HepG2 (cell line): ENCODE data around the gene FKBP8. TPM values are rescaled to one million over a fixed set of nuclear protein-coding genes. Genes with fewer than 3 reads are reported as not detected.

Experiments
- CCDC6 ChIP-seq: sonication (generic); formaldehyde crosslinking; IDR thresholded peaks from 2 replicates; pipeline ENCODE4 v1.8.1; 2022; ENCODE audit warnings: mild to moderate bottlenecking, missing genetic modification reagents, moderate library complexity
- EED ChIP-seq: sonication (generic); formaldehyde crosslinking; IDR thresholded peaks from 2 replicates; pipeline ENCODE4 v1.5.0; 2020; ENCODE audit warnings: mild to moderate bottlenecking, missing genetic modification reagents
- HMG20B ChIP-seq: conservative IDR thresholded peaks from 2 replicates; pipeline ENCODE4 v1.6.1; 2016; ENCODE audit warnings: missing genetic modification reagents, missing compliant biosample characterization
- KAT2B ChIP-seq: fragments of 150-350 bp; IDR thresholded peaks from 2 replicates; pipeline ENCODE4 v1.6.1; 2014; ENCODE audit warnings: low read depth, low read length, borderline replicate concordance
- MBD4 ChIP-seq: IDR thresholded peaks from 2 replicates; pipeline ENCODE4 v1.6.1; 2012; ENCODE audit warnings: low read length, inconsistent platforms, borderline replicate concordance
- SIN3A ChIP-seq: IDR thresholded peaks from 2 replicates; pipeline ENCODE4 v1.6.1; 2011; ENCODE audit warnings: low read depth, mild to moderate bottlenecking, control low read depth, low read length, borderline replicate concordance
- SIX1 ChIP-seq: sonication (generic); formaldehyde crosslinking; IDR thresholded peaks from 2 replicates; pipeline ENCODE4 v1.4.0; 2020; ENCODE audit warnings: missing genetic modification reagents, borderline replicate concordance
- ZBTB34 ChIP-seq: sonication (generic); formaldehyde crosslinking; IDR thresholded peaks from 2 replicates; pipeline ENCODE4 v1.8.0; 2022; ENCODE audit warnings: mild to moderate bottlenecking, missing genetic modification reagents
- ZBTB39 ChIP-seq: sonication (generic); formaldehyde crosslinking; IDR thresholded peaks from 2 replicates; pipeline ENCODE4 v1.5.0; 2020; ENCODE audit warnings: missing genetic modification reagents
- ZNF451 ChIP-seq: sonication (generic); formaldehyde crosslinking; IDR thresholded peaks from 2 replicates; pipeline ENCODE4 v1.5.0; 2020; ENCODE audit warnings: mild to moderate bottlenecking, missing genetic modification reagents
- ZNF710 ChIP-seq: sonication (generic); formaldehyde crosslinking; IDR thresholded peaks from 2 replicates; pipeline ENCODE4 v1.5.0; 2020; ENCODE audit warnings: mild to moderate bottlenecking, missing genetic modification reagents, borderline replicate concordance
- ZNF768 ChIP-seq: sonication (generic); formaldehyde crosslinking; IDR thresholded peaks from 2 replicates; pipeline ENCODE4 v1.4.0; 2020; ENCODE audit warnings: missing genetic modification reagents
- ZNF816 ChIP-seq: sonication (generic); formaldehyde crosslinking; IDR thresholded peaks from 2 replicates; pipeline ENCODE4 v1.8.0; 2022; ENCODE audit warnings: missing genetic modification reagents, mild to moderate bottlenecking, borderline replicate concordance
- polyA plus RNA-seq, 8 experiments: library from polyadenylated mRNA; depleted of rRNA in 3 of 8; stranded (reverse) in 7 of 8; unstranded in 1 of 8; fragments of >200 nt; fragmentation: Illumina TruSeq in 4 of 8; extraction: Trizol in 4 of 8; gene quantifications; 2 replicates each; pipeline versions ENCODE4 v1.2.1 to v1.2.3, GENCODE V29; 2011 to 2016; ENCODE audit warnings: low read depth in 4 of 8, missing spikeins in 1 of 8, mixed read lengths in 1 of 8; ENCODE audit not compliant: insufficient read depth in 1 of 8
- total RNA-seq, 5 experiments: library from RNA; depleted of rRNA; stranded (reverse); fragments of >200 nt; fragmentation: Illumina TruSeq; extraction: Trizol; gene quantifications; 2 replicates each; pipeline ENCODE4 v1.2.3, GENCODE V29; 2016; ENCODE audit warnings: low read depth in 1 of 5
- TF ChIP-seq, protein P1 (sequence below): sonication (generic); formaldehyde crosslinking; IDR thresholded peaks from 2 replicates; pipeline ENCODE4 v1.5.0; 2020; ENCODE audit warnings: mild to moderate bottlenecking, missing genetic modification reagents, moderate library complexity
- TF ChIP-seq, protein P2 (sequence below): sonication (generic); formaldehyde crosslinking; IDR thresholded peaks from 2 replicates; pipeline ENCODE4 v1.8.0; 2022; ENCODE audit warnings: mild to moderate bottlenecking, missing genetic modification reagents, moderate library complexity
- TF ChIP-seq, protein P3 (sequence below): sonication (generic); formaldehyde crosslinking; conservative IDR thresholded peaks from 2 replicates; pipeline ENCODE4 v1.8.0; 2022; ENCODE audit warnings: mild to moderate bottlenecking, moderate library complexity, missing genetic modification reagents

The FKBP8 gene
- total and polyA plus RNA-seq, 2 of the 13 experiments (the other 11 are each of a cell fraction or from before 2014, with no cell fraction given) = 81.7 to 93.9 TPM

DNA sequence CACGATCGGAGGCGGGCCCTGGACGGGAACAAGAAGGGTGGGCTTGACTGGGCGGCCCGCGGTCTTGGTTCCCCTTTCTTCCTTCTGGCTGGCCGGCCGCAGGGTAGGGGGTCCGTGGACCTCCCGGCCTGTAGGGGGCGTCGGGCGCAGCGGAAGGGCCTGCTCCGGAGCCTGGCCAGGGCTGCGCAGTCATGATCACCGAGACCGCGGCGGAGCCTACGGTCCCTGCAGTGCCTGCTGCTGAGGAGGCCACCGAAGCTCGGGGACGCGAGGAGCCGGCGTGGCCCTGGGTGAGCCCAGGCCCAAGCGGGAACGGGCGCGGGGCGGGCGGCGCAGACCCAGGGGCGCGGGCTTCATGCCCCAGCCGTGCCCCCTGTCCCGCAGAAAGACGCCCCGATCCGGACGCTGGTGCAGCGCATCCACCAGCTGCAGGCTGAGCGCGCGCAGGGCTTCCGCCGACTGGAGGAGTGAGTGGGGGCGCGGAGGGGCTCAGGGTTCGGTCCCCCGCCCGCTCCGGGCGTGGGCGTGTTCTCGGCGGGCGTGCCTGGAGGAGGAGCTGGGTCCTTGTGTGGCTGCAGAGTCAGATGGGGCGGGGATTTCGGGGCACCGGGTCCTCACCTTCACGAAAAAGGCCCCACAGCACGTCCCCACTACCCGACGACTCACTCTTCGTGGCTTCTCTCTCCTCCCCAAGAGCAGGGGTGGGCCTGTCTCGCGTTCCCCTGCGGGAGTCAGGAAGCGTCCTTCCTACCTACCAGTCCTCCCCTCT lies 45.4 kb upstream of the FKBP8 start, which contains the start of gene REX1BD (continued):
- TF ChIP-seq ZBTB34 (CRISPR knock-in tag) (no peak), ZBTB39 (no peak), ZNF710 (CRISPR knock-in tag) (peak; percentile 81), EED (CRISPR knock-in tag) (peak; percentile 53; the same call in 1 of the 2 replicates), MBD4 (no peak), CCDC6 (CRISPR knock-in tag) (peak; percentile 66; the same call in 1 of the 2 replicates), SIN3A (peak; percentile 78; the same call in 1 of the 2 replicates), SIX1 (CRISPR knock-in tag) (0 out of 2 replicates have a peak, but pooled peaks have one; percentile 14), KAT2B (no peak), HMG20B (CRISPR knock-in tag) (peak; percentile 61; the same call in 1 of the 2 replicates), ZNF816 (CRISPR knock-in tag) (no peak), ZNF768 (CRISPR knock-in tag) (peak; percentile 95), ZNF451 (CRISPR knock-in tag) (peak; percentile 86; the same call in 1 of the 2 replicates)
- TF ChIP-seq, protein P1, sequence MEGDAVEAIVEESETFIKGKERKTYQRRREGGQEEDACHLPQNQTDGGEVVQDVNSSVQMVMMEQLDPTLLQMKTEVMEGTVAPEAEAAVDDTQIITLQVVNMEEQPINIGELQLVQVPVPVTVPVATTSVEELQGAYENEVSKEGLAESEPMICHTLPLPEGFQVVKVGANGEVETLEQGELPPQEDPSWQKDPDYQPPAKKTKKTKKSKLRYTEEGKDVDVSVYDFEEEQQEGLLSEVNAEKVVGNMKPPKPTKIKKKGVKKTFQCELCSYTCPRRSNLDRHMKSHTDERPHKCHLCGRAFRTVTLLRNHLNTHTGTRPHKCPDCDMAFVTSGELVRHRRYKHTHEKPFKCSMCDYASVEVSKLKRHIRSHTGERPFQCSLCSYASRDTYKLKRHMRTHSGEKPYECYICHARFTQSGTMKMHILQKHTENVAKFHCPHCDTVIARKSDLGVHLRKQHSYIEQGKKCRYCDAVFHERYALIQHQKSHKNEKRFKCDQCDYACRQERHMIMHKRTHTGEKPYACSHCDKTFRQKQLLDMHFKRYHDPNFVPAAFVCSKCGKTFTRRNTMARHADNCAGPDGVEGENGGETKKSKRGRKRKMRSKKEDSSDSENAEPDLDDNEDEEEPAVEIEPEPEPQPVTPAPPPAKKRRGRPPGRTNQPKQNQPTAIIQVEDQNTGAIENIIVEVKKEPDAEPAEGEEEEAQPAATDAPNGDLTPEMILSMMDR = peak; percentile 97
- TF ChIP-seq, protein P2, sequence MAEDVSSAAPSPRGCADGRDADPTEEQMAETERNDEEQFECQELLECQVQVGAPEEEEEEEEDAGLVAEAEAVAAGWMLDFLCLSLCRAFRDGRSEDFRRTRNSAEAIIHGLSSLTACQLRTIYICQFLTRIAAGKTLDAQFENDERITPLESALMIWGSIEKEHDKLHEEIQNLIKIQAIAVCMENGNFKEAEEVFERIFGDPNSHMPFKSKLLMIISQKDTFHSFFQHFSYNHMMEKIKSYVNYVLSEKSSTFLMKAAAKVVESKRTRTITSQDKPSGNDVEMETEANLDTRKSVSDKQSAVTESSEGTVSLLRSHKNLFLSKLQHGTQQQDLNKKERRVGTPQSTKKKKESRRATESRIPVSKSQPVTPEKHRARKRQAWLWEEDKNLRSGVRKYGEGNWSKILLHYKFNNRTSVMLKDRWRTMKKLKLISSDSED = 0 out of 2 replicates have a peak, but pooled peaks have one; percentile 57
- TF ChIP-seq, protein P3, sequence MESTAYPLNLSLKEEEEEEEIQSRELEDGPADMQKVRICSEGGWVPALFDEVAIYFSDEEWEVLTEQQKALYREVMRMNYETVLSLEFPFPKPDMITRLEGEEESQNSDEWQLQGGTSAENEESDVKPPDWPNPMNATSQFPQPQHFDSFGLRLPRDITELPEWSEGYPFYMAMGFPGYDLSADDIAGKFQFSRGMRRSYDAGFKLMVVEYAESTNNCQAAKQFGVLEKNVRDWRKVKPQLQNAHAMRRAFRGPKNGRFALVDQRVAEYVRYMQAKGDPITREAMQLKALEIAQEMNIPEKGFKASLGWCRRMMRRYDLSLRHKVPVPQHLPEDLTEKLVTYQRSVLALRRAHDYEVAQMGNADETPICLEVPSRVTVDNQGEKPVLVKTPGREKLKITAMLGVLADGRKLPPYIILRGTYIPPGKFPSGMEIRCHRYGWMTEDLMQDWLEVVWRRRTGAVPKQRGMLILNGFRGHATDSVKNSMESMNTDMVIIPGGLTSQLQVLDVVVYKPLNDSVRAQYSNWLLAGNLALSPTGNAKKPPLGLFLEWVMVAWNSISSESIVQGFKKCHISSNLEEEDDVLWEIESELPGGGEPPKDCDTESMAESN = no peak; the same call in 1 of the 2 replicates
